ENCODE measurements around the gene GSAP.
"Not testable (repeated sequence)": the region's sequence is repeated elsewhere in the genome, so short reads cannot be mapped to it uniquely, and the experiment has no call there.

Gene GSAP

GRCh38 chr7:77288676-77289320 is 127.4 kb downstream of the GSAP start:
- DNase-seq (ENCODE audit: low spot score) = no peak
- FAIRE-seq = no peak

- no peak for FAIRE-seq
- no peak for DNase-seq (ENCODE audit: low spot score)
These were observed 131.5 kb downstream of the GSAP start for GRCh38 chr7:77284616-77285015.

GRCh38 chr7:77284005-77284404 is 132.1 kb downstream of the GSAP start:
- DNase-seq (ENCODE audit: low spot score) (no peak), FAIRE-seq (no peak)

GRCh38 chr7:77282897-77283296 is 133.3 kb downstream of the GSAP start:
- no peak for FAIRE-seq
- DNase-seq (ENCODE audit: low spot score) = no peak

- DNase-seq (ENCODE audit: low spot score) (no peak), FAIRE-seq (peak; percentile 2)
These were observed 134.2 kb downstream of the GSAP start for GRCh38 chr7:77281780-77282478.

GRCh38 chr7:77276120-77276519 is 140.0 kb downstream of the GSAP start:
- no peak for FAIRE-seq
- DNase-seq (ENCODE audit: low spot score) = no peak

- FAIRE-seq; DNase-seq (ENCODE audit: low spot score): not testable (repeated sequence)
These were observed 140.5 kb downstream of the GSAP start for GRCh38 chr7:77275663-77276062.

- DNase-seq (ENCODE audit: low spot score) (no peak), FAIRE-seq (no peak)
These were observed 144.4 kb downstream of the GSAP start for GRCh38 chr7:77271766-77272165.

- FAIRE-seq (no peak), DNase-seq (ENCODE audit: low spot score) (no peak)
These were observed 146.1 kb downstream of the GSAP start for GRCh38 chr7:77270094-77270480.

- DNase-seq (ENCODE audit: low spot score) (no peak), FAIRE-seq (no peak)
These were observed 146.6 kb downstream of the GSAP start for GRCh38 chr7:77269360-77270093.

GRCh38 chr7:77266291-77266794 is 149.8 kb downstream of the GSAP start:
- FAIRE-seq (no peak), DNase-seq (ENCODE audit: low spot score) (no peak)

- FAIRE-seq = no peak
- DNase-seq (ENCODE audit: low spot score) = no peak
These were observed 150.5 kb downstream of the GSAP start for GRCh38 chr7:77265666-77266065.

- no peak for DNase-seq (ENCODE audit: low spot score)
- no peak for FAIRE-seq
These were observed 153.8 kb downstream of the GSAP start for GRCh38 chr7:77262316-77262715.
